ENCODE results near the gene PRELP. TPM values are rescaled to one million over a fixed set of nuclear protein-coding genes. Genes with fewer than 3 reads are reported as not detected.

PRELP gene
- total and polyA plus RNA-seq, 2 of the 8 experiments (the other 6 are each of a cell fraction or from before 2014, with no cell fraction given) = 0.13 to 0.23 TPM

DNA sequence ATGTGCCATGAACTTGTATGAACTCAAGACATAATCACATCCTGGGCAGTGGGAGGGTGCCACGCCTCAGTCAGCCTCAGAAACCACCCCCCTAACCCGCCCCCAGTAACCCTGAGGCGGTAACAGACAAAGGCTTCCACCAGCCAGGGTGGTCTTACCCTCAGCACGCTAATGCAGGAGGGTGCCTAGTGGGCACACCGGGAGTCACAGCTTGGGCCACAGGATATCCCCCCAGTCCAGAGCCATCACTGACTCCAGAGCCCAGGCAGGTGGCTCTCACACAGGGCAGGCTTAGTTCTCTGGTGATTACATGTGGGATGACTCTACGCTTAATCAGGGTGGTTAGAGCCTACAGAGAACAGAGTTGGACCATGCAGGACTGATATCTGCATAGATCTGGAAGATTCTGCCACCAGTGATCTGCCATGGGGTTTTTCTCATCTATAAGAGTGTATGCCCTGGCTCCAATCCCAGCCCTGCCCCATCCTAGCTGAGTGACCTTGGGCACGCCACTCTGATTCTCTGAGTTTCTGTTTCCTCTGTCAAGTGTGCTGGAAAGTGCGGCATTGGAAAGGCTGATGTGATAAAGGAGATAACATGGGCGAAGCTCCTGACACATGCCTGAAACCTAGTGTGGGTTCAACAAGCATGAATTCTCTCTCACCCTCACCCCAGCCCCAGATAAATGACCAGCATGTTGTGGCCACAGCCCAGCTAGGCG lies 45.6 kb downstream of the PRELP start:
- H3K4me2 ChIP-seq (ENCODE audit: insufficient read depth in 1 of 2, low read depth in 2 of 2, low read length in 2 of 2) = no peak overlapping the region; a peak in 1 of 4 replicates
- no peak for DNase-seq (ENCODE audit: low read depth in 1 of 2, low spot score in 2 of 2)
- 0 out of 2 replicates have a peak overlapping the region, but pooled peaks have one; percentile 45 for H2AK5ac ChIP-seq (ENCODE audit: low read depth, low read length)
- no peaks in the 10 kb centered on the region for H3K79me1 ChIP-seq (ENCODE audit: low read depth, low read length)
- no peak overlapping the region for H4K91ac ChIP-seq (replicated peaks; ENCODE audit: insufficient read length, low read length)
- FAIRE-seq = no peak
- H2AFZ ChIP-seq (ENCODE audit: low read length) = no peak overlapping the region
- no peak overlapping the region for H3K56ac ChIP-seq (replicated peaks; ENCODE audit: insufficient read length, low read depth, low read length)
- peaks cover 32 to 58% (median 43%) of the 10 kb centered on the region in 4 experiments for H3K4me1 ChIP-seq (replicated peaks in 1 of 4; ENCODE audit: control insufficient read depth in 3 of 4, insufficient read depth in 4 of 4, low read length in 3 of 4)
- H3K36me3 ChIP-seq (ENCODE audit: control insufficient read depth in 2 of 4, insufficient read depth in 4 of 4, low read length in 3 of 4) = no peaks in the 10 kb centered on the region
- H2BK12ac ChIP-seq (ENCODE audit: low read depth, low read length) = peak overlapping the region; percentile 70
- no peak overlapping the region for H3K4me3 ChIP-seq (ENCODE audit: extremely low read depth in 1 of 4, insufficient read depth in 2 of 4, low read depth in 3 of 4, low read length in 4 of 4)
- H4K8ac ChIP-seq (ENCODE audit: extremely low read depth, insufficient read depth, low read length) = no peak overlapping the region
- no peak overlapping the region for H3K27ac ChIP-seq (ENCODE audit: low read depth, low read length)
- H2BK20ac ChIP-seq (ENCODE audit: low read length) = 0 out of 2 replicates have a peak overlapping the region, but pooled peaks have one; percentile 40
- peak overlapping the region; percentile 95 for H2BK15ac ChIP-seq (ENCODE audit: low read length)
- H3K9me3 ChIP-seq (ENCODE audit: insufficient read depth in 2 of 2, low read depth in 1 of 2, low read length in 1 of 2) = no peaks in the 10 kb centered on the region
- POLR2A ChIA-PET (ENCODE audit: partially characterized antibody) = interaction anchor here (0.6 kb wide), 1 partner anchor 27 kb away, joined by 3 read pairs; no protein-coding TSS in a partner anchor
- no peak overlapping the region; the same call in 1 of the 2 replicates for H2BK5ac ChIP-seq (ENCODE audit: low read depth, low read length)
- no peak overlapping the region for H4K5ac ChIP-seq (ENCODE audit: insufficient read length, low read depth, low read length)
- H2BK120ac ChIP-seq (replicated peaks; ENCODE audit: low read depth, low read length) = no peak overlapping the region
- H3K14ac ChIP-seq (ENCODE audit: insufficient read length) = no peak overlapping the region
- H4K20me1 ChIP-seq (replicated peaks in 1 of 2; ENCODE audit: control insufficient read depth in 1 of 2, insufficient read depth in 2 of 2, low read length in 2 of 2) = peaks cover 0 to 2% of the 10 kb centered on the region in 2 experiments
- no peak overlapping the region for H3K9ac ChIP-seq (replicated peaks in 1 of 4; ENCODE audit: extremely low read depth in 1 of 4, low read depth in 3 of 4, low read length in 3 of 4)
- H3K4ac ChIP-seq (replicated peaks; ENCODE audit: insufficient read length, low read depth, low read length) = peak overlapping the region; percentile 1
- H3K23ac ChIP-seq (ENCODE audit: insufficient read length) = no peak overlapping the region
- H3K79me2 ChIP-seq (ENCODE audit: control insufficient read depth in 1 of 2, insufficient read depth in 2 of 2, low read length in 2 of 2) = no peaks in the 10 kb centered on the region
- H3K27me3 ChIP-seq (replicated peaks in 1 of 4; ENCODE audit: control insufficient read depth in 3 of 4, extremely low read depth in 1 of 4, insufficient read depth in 3 of 4, low read length in 3 of 4) = peaks cover 7 to 48% (median 45%) of the 10 kb centered on the region in 4 experiments
- CTCF ChIA-PET (ENCODE audit: partially characterized antibody) = interaction anchor here (0.7 to 13.3 kb wide), 7 partner anchors 9 to 72 kb away, joined by 3 to 108 read pairs (median 5); no protein-coding TSS in a partner anchor
- H3K23me2 ChIP-seq (ENCODE audit: low read depth, low read length) = peaks cover 2% of the 10 kb centered on the region; the same call in 1 of the 2 replicates
- peak overlapping the region; percentile 55; the same call in 1 of the 2 replicates for H3K18ac ChIP-seq (ENCODE audit: extremely low read depth, low read length)
- WGBS, 2 experiments (ENCODE audit: extremely low coverage in 1 of 2, insufficient coverage in 1 of 2, insufficient read length in 1 of 2, insufficient replicate concordance in 2 of 2, low coverage in 1 of 2, low lambda C conversion rate in 2 of 2, missing lambda C conversion rate in 1 of 2) = 78% methylated on average over 10 of the region's 10 CpGs; no CpG with 5 or more reads in 1 of the 2 experiments
- TF ChIP-seq MAFK (IDR thresholded peaks at IDR 0.05; ENCODE audit: low read depth, low read length) (no peak), CHD2 (IDR thresholded peaks at IDR 0.05; ENCODE audit: low read length) (no peak)
